Fibroblast of lung (primary cell): Measurements from ENCODE around the gene CTSD.

ENCODE experiments used
- EZH2 ChIP-seq: IDR thresholded peaks from 2 replicates; pipeline ENCODE4 v1.5.1; 2012; ENCODE audit warnings: low read length, control low read depth, mild to moderate bottlenecking; ENCODE audit errors: missing control alignments
- TF ChIP-seq, protein P1 (sequence below), 2 donors: IDR thresholded peaks in 1 of 2; conservative IDR thresholded peaks in 1 of 2; 1 replicate in 1 of 2; 2 replicates in 1 of 2; pipeline ENCODE4 v1.5.1; 2011 to 2012; ENCODE audit warnings: low read length in 2 of 2, control low read depth in 1 of 2, inconsistent platforms in 1 of 2, low read depth in 1 of 2, mild to moderate bottlenecking in 1 of 2

DNA sequence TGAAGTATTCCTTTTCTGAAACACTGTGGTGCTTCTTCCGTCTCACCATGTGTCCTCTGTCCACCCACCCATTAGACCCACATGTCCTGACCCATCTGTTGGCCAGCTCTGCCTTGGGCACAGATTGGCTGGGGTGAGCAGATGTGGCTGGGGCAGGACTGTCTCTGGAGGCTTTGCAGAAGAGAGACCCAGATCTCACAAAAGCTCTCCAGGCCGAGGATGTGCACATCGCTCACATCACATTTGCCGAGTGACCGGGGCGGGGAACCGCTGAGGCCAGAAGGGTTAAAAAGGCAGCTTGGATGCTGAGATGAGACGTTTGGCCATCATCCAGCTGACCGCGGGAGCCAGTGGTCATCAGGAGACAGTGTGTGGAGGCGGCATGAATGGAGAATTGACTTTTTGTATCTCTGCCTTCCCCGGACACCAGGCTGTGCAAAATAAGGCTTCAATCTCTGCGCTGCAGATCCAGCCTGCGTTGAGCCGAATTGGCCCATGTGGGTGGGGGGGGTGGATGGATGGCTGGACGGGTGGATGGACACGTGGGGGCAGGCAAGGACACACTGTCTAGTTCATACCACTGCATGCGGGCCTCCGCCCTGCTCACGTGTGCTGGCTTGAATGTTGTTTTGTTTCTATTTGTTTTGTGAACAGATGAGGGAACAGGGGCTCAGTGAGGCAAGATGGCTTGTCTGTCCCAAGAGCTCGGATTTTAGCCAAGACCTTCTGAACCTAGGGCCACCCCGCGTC lies 19.4 kb downstream of the CTSD start:
- TF ChIP-seq, protein P1, sequence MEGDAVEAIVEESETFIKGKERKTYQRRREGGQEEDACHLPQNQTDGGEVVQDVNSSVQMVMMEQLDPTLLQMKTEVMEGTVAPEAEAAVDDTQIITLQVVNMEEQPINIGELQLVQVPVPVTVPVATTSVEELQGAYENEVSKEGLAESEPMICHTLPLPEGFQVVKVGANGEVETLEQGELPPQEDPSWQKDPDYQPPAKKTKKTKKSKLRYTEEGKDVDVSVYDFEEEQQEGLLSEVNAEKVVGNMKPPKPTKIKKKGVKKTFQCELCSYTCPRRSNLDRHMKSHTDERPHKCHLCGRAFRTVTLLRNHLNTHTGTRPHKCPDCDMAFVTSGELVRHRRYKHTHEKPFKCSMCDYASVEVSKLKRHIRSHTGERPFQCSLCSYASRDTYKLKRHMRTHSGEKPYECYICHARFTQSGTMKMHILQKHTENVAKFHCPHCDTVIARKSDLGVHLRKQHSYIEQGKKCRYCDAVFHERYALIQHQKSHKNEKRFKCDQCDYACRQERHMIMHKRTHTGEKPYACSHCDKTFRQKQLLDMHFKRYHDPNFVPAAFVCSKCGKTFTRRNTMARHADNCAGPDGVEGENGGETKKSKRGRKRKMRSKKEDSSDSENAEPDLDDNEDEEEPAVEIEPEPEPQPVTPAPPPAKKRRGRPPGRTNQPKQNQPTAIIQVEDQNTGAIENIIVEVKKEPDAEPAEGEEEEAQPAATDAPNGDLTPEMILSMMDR (conservative IDR thresholded peaks at IDR 0.05 in 1 of 2, IDR thresholded peaks at IDR 0.05 in 1 of 2; ENCODE audit: low read depth in 1 of 2, low read length in 2 of 2) = no peak
- no peak for TF ChIP-seq EZH2
